ENCODE measurements around the gene TRAPPC1.
A peak's percentile ranks its signal among the peaks of the same experiment; 100 is the strongest.

The TRAPPC1 gene

GRCh38 chr17:7940034-7940433 is 8.3 kb upstream of the TRAPPC1 start:
- DNase-seq, result no peak

GRCh38 chr17:7935859-7936258 is 4.1 kb upstream of the TRAPPC1 start:
- no peak for DNase-seq

- no peak for DNase-seq
These were observed 1.2 kb upstream of the TRAPPC1 start for GRCh38 chr17:7932949-7933348.

GRCh38 chr17:7932483-7932891 is 741 bp upstream of the TRAPPC1 start:
- DNase-seq, result no peak

- DNase-seq, result no peak
These were observed 710 bp downstream of the TRAPPC1 start for GRCh38 chr17:7930841-7931631.

- DNase-seq, result no peak
These were observed 2.4 kb downstream of the TRAPPC1 start, which contains the start of gene KCNAB3 for GRCh38 chr17:7929158-7930023. Gene KCNAB3 (minus strand): TSS chr17:7929856. CDS start chr17:7929435, 421 bp downstream.

- DNase-seq, result no peak
These were observed 4.2 kb downstream of the TRAPPC1 start for GRCh38 chr17:7927596-7927995.

- DNase-seq, result no peak
These were observed 8.7 kb downstream of the TRAPPC1 start for GRCh38 chr17:7922845-7923628.

GRCh38 chr17:7922269-7922844 is 9.4 kb downstream of the TRAPPC1 start:
- DNase-seq, result no peak

- DNase-seq, result no peak
These were observed 14.9 kb downstream of the TRAPPC1 start for GRCh38 chr17:7916808-7917207.

- DNase-seq, result no peak
These were observed 15.4 kb downstream of the TRAPPC1 start for GRCh38 chr17:7916385-7916682.

- DNase-seq, result peak; percentile 94
These were observed 15.9 kb downstream of the TRAPPC1 start, which contains the start of gene RNF227 for GRCh38 chr17:7915611-7916384. Gene RNF227 (minus strand): TSS chr17:7916289. CDS start chr17:7916195, 94 bp downstream.

- DNase-seq, result peak; percentile 72
These were observed 16.6 kb downstream of the TRAPPC1 start for GRCh38 chr17:7915179-7915610.

- peak; percentile 46 for DNase-seq
These were observed 18.7 kb downstream of the TRAPPC1 start for GRCh38 chr17:7912927-7913524.

GRCh38 chr17:7911116-7911515 is 20.6 kb downstream of the TRAPPC1 start:
- no peak for DNase-seq

GRCh38 chr17:7910711-7911110 is 21.0 kb downstream of the TRAPPC1 start:
- no peak for DNase-seq

- no peak for DNase-seq
These were observed 21.5 kb downstream of the TRAPPC1 start for GRCh38 chr17:7910281-7910680.

- no peak for DNase-seq
These were observed 22.7 kb downstream of the TRAPPC1 start for GRCh38 chr17:7909089-7909488.

GRCh38 chr17:7903154-7904103 is 28.3 kb downstream of the TRAPPC1 start:
- DNase-seq, result no peak

GRCh38 chr17:7897773-7898172 is 34.0 kb downstream of the TRAPPC1 start:
- DNase-seq, result peak; percentile 7

All from SHP77 treated with DMSO at 0.1 percent for 48 hours (cell line).